DMS153 (cell line): ENCODE measurements around the gene ATP2C2.
"Not testable (repeated sequence)": the region's sequence is repeated elsewhere in the genome, so short reads cannot be mapped to it uniquely, and the experiment has no call there.

Experiments used
- DNase-seq: peaks from one replicate; lab custom pipeline; 2025; lab: John Stamatoyannopoulos, UW

ATP2C2 gene

GRCh38 chr16:84368308-84368996 is at the start of gene ATP2C2:
TSS of gene ATP2C2 (plus strand) at chr16:84368538. CDS start at chr16:84368616, 78 bp downstream.
- DNase-seq = peak; percentile 71

GRCh38 chr16:84319146-84319760 is 49.1 kb upstream of the ATP2C2 start:
- no peak for DNase-seq

- no peak for DNase-seq
Measured at GRCh38 chr16:84320511-84320910, 47.8 kb upstream of the ATP2C2 start.

GRCh38 chr16:84321932-84322331 is 46.4 kb upstream of the ATP2C2 start:
- DNase-seq = no peak

- DNase-seq = no peak
Measured at GRCh38 chr16:84322749-84323148, 45.6 kb upstream of the ATP2C2 start.

- no peak for DNase-seq
Measured at GRCh38 chr16:84323606-84324005, 44.7 kb upstream of the ATP2C2 start.

GRCh38 chr16:84324434-84325262 is 43.7 kb upstream of the ATP2C2 start:
- no peak for DNase-seq

- no peak for DNase-seq
Measured at GRCh38 chr16:84326545-84326944, 41.8 kb upstream of the ATP2C2 start.

GRCh38 chr16:84327926-84328505 is 40.3 kb upstream of the ATP2C2 start:
- no peak for DNase-seq

- DNase-seq = no peak
Measured at GRCh38 chr16:84329016-84329415, 39.3 kb upstream of the ATP2C2 start.

- no peak for DNase-seq
Measured at GRCh38 chr16:84329843-84330684, 38.3 kb upstream of the ATP2C2 start.

GRCh38 chr16:84330685-84331050 is 37.7 kb upstream of the ATP2C2 start:
- no peak for DNase-seq

GRCh38 chr16:84331998-84332780 is 36.1 kb upstream of the ATP2C2 start:
- no peak for DNase-seq

- no peak for DNase-seq
Measured at GRCh38 chr16:84332975-84333684, 35.2 kb upstream of the ATP2C2 start.

GRCh38 chr16:84334058-84334457 is 34.3 kb upstream of the ATP2C2 start:
- DNase-seq = no peak

GRCh38 chr16:84334482-84334881 is 33.9 kb upstream of the ATP2C2 start:
- no peak for DNase-seq

GRCh38 chr16:84337236-84337635 is 31.1 kb upstream of the ATP2C2 start:
- DNase-seq = not testable (repeated sequence)

GRCh38 chr16:84339311-84339710 is 29.0 kb upstream of the ATP2C2 start:
- DNase-seq = no peak

GRCh38 chr16:84339766-84340165 is 28.6 kb upstream of the ATP2C2 start:
- DNase-seq = no peak

- DNase-seq = no peak
Measured at GRCh38 chr16:84340325-84341040, 27.9 kb upstream of the ATP2C2 start.
